ENCODE data around the gene TLCD1.
"Not testable (repeated sequence)": the region's sequence is repeated elsewhere in the genome, so short reads cannot be mapped to it uniquely, and the experiment has no call there.

The TLCD1 gene

DNA sequence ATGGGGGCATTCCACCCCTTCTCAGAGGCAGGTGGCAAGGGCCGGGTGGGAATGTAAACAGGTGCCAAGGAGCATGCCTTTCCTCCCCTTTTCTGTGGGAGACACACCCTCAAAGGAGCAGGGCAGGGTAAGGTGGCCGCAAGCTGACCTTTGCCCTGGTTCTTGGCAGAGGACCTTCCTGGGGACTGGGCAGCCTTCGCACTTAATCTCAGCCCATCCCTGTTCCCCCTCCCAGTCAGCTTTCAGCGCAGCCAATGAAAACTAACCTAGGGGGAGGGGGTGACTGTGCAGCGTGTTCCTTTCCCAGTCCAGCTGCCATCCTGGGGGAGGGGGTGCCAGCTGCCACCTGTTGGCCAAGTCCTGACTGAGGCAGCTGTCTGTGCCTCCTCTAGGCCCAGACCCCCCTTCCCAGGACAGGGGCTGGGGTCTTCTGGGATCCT lies 20.6 kb upstream of the TLCD1 start:
- DNase-seq, result peak; percentile 95

DNA sequence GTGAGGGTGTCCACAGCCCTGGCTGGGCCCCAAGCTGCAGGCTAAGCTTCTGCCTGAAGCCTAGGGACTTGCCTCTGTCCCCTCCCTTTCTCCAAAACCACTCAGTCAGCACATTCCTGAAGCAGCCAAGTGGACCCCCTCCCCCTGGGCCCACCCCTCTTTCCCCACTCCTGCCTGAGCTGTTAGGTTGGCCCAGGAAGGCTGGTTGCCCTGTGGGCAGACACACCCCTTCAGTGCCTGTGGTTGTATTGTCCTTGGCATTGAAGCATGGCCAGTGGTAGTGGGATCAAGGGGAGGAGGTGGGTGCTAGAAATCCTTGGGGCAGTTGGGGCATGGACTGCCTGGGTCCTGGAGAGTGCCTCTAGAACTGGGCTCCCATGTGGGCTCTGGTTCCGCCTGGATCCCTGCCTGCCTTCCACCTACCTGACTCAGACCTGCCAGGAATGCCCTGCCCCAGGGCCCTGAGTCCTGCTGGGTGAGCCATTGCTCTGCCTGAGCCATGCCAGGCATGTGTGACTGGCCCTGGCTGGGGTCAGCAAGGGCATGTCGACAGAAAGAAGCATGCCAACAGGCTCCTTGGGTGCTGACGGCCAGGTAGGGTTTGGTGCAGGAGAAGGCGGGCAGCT lies 19.9 kb upstream of the TLCD1 start:
- DNase-seq, result no peak

DNA sequence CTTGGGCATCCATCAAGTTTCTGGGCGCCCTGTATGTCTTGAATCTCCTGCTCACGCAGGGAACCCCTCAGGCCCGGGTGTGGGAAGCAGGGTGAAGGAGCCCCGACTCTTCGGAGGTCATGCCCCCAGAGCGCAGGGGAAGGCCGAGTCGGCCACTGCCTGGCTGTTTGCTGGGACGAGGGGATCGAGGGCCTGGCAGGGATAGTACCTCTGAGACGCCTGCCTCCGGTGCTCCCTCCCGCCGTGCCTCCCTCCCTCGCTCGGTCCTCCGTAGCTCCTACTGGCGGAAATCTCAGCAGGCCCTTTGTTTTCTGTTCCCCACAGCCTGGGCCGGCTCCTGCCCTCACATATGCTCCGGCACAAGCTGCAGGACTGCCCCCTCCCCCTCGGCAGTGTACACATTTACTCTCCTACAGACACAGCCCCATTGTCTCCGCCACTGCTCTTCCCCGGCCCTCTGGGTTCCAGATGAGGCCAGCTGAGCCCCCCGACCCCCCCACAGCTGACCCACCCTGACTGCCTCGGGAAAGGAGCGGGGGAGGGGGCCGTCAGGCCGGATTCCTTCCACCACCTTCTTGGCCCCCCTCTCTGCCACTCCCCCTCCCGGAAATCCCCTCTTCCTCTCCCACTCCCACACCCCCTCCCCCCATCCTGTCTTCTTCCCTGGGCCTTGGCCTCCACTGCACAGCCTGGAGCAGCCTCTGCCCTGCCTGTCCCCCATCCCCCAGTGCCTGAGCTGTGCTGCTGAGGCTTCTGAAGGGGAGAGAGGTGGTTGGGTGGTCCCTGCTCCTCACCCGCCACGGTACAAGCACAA lies 19.1 kb upstream of the TLCD1 start:
- DNase-seq, result peak; percentile 82

DNA sequence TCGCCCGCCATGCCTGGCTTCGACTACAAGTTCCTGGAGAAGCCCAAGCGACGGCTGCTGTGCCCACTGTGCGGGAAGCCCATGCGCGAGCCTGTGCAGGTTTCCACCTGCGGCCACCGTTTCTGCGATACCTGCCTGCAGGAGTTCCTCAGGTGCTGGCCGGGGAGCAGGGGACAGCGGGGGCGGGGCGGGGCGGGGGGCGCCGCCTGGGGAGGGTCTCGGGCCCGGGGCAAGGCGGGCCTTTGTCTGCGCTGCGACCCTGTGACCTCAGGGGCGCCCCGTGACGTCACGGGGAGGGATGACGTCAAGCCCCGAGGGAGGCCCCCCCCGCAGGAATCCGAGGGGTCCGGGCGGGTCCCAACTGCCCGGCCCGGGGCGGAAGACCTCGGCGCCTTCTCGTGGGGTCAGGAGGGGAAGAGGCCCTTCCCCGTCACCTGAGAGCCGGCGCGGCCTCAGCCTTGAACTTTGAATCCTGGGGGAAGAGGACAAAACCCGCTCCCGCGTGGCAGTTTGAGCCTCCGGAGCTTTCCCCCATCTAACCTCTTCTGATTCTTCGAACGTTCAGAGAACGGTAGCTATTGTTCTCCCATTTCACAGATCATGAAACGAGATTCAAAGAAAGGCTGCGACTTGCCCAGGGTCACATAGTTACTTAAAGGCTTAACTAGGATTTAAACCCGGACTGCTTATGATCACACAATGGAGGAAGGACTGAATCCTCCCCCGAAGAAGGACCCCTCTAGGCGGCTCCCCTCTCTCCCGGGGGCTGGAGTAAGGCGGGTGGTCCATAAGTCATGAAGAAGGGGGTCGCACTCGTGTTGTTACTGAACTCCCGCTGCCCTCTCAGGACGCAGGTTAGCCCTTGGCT lies 18.3 kb upstream of the TLCD1 start:
- peak; percentile 77 for DNase-seq

DNA sequence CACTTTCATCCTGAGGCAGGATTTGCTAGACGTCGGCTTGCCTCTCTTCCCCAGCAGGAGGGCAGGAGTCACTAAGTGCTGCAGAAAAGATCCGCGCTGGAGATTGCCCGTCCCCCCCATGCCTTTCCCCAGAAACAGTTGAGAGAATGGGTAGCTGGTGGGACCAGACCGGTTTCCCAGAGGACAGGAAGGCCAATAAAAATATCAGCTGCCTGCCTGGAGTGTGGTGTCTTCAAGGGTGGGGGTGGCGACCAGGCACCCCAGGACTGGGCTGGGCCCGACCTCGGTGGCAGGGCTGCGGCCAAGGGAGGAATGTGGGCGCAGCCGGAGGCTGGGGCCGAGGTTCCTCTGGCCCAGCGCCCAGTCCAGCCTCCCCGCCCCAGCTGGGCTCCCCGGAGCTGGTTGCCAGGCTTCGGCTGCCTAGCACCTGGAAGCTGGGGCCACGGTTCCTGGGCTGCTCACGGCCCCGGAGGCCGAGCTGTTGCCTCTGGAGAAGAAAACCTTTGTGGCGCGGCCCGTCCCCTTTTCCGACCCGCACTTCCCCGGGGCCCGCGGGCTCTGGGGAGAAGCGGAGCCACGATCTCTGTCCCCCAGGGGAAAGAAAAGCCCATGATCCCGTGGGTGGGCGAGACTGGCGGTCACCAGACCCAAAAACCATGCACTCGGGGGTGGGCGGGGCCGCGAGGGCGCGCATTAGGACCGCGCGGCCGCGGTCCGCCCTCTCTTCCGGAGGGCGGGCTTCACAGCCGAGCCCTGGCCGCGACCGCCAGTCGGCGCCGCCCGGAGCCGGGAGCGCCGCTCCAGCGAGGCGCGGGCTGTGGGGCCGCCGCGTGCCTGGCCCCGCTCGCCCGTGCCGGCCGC lies 17.4 kb upstream of the TLCD1 start, which contains the start of gene TRAF4:
Gene TRAF4 (plus strand): TSS at position 769 of the 861 bp plus-strand sequence. CDS start 102 bp downstream, outside the sequence.
- DNase-seq, result peak; percentile 94

DNA sequence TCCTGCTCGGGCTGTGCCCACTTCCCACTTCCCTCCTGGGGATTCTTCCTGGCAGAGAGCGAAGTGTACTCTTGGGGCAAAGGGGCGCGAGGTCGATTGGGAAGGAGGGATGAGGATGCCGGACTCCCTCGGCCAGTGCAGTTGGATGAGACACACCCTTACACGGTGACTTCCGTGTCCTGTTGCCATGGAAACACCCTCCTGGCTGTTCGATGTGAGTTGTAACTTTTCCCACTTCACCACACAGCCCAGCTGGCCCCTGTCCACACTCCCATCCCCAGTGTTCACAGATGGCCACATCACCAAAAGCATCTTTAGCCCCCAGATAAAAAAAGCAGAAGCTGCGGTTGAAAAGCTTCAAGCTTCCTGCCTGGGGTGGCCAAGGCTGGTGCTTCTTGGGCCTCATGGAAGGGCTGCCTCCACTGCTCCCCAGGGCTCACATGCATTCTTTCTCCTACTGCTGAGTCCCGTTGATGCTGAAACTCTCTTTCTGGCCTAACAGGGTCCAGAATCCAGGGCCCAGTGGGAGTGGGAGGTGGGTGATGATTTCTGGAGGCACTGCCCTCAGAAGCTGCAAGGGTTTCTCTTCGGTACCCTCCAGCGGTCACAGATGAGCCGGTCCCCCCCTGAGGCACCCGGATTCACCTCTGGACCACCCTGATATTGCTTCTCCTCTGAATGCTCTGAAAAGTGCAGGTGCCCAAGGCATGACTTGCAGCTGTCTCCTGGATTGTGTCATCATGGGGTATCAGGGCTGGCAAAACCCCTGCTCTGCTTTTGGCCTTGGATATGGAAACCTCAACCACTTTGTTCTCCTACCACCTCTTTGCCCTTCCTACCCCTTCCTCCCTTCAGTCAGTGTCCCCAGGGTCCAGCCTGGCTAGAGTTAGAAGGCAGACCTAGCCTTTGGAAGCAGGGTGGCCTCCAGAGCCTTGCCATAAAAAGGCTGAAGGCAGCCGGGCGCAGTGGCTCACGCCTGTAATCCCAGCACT lies 15.6 kb upstream of the TLCD1 start:
- no peak for DNase-seq

DNA sequence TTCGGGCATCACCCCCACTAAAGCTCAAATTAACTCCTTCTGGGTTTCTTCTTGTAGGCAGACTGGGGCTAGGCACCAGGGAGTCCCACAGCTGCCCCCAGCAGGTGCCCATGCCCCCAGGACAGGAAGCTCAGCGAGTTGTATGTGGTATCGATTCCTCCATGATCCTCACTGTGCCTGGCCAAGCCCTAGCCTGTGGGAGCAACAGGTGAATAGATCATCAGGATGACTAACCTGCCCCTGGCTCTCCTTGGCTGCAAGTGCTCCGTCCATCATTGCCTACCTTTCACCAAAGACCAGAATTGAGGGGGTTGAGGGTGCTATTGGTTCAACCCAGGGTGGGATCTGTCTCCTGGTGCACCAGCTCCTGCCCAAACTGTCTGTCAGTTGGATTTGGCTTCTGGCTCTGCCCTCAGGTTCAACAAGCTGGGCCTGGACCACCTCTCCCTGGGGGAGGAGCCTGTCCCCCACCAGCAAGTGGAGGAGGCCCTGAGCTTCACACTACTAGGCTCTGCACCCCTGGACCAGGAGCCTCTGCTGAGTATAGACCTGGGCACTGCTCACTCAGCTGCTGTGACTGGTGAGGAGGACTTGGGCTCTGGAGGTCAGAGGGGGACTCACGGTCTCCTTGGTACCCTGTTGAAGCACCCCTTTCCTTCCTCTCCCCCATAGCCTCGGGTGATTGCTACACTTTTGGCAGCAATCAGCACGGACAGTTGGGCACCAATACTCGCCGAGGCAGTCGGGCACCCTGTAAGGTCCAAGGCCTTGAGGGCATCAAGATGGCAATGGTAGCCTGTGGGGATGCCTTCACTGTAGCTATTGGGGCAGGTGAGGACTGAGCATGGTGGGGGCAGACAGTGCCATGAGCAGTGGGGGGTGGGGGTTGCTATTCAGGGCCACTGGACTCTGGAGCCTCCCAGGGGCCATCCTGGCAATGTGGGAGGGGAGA lies 14.6 kb upstream of the TLCD1 start:
- DNase-seq, result no peak

DNA sequence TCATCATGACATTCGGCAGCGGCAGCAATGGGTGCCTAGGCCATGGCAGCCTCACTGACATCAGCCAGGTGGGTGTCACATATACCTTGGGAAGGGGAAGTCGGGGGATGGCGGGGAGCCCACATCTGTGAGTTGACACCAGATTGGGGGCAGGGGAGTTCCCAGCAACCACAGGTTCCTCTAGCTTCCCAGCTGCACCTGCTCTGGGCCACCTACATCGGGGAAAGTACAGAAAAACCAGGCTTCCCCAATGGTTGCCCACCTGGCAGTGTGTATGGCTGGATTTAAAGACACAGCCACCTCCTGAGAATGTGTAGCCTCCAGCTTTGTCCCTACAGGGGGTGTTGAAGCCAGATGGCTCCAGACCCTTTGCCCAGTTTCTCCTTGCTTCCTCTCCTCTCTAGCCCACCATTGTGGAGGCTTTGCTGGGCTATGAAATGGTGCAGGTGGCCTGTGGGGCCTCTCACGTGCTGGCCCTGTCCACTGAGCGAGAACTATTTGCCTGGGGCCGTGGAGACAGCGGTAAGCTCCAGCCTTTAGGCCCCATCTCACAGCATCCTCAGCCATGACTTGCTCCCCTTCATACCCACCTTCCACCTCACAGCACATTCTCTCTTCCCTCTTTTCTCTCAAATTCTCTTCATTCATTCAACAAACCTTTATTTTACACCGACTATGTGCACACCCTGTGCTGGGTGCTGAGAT lies 12.8 kb upstream of the TLCD1 start:
- no peak for DNase-seq

DNA sequence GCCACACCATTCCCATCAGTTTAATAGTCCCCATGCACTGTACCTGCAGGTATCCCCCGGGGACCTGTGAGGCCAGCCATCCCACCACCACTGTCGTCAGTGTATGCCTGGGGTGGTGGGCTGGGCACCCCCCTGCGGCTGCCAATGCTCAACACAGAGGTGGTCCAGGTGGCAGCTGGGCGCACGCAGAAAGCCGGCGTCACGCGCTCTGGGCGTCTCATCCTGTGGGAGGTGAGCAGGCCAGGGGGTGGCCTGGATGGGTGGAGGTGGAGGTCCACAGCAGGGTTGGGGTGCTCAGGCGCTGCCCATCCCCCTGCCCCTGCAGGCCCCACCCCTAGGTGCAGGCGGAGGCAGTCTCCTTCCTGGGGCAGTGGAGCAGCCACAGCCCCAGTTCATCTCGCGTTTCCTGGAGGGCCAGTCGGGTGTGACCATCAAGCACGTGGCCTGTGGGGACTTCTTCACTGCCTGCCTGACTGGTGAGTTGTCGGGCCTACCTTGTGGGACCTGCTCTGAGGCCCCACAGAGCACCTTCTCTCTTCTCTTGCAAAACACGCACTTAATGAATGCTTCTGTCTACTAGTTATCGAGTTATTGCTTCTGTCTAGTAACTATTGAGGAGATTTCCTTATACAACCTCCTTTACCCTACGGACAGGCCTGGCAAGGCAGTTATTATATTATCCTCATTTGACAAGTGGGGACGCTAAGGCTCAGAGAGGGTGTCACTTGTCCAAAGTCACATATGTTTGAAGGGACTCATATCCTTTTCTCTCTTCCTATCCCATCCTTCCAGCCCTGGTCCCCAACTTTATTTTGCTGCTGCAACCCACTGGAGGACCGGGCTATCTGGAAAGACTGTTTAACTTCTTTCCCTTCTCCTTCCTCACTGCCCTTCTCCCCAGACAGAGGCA lies 12.0 kb upstream of the TLCD1 start:
- DNase-seq, result no peak

DNA sequence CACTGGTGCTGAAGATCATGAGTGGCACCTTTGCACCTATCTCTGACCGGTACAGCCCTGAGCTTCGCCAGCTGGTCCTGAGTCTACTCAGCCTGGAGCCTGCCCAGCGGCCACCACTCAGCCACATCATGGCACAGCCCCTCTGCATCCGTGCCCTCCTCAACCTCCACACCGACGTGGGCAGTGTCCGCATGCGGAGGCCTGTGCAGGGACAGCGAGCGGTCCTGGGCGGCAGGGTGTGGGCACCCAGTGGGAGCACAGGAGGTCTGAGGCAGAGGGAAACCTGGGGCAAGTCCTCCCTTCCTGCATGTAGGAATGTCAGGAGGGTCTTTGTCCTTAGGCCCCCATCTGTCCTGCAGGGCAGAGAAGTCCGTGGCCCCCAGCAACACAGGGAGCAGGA lies 11.3 kb upstream of the TLCD1 start:
- DNase-seq, result no peak

DNA sequence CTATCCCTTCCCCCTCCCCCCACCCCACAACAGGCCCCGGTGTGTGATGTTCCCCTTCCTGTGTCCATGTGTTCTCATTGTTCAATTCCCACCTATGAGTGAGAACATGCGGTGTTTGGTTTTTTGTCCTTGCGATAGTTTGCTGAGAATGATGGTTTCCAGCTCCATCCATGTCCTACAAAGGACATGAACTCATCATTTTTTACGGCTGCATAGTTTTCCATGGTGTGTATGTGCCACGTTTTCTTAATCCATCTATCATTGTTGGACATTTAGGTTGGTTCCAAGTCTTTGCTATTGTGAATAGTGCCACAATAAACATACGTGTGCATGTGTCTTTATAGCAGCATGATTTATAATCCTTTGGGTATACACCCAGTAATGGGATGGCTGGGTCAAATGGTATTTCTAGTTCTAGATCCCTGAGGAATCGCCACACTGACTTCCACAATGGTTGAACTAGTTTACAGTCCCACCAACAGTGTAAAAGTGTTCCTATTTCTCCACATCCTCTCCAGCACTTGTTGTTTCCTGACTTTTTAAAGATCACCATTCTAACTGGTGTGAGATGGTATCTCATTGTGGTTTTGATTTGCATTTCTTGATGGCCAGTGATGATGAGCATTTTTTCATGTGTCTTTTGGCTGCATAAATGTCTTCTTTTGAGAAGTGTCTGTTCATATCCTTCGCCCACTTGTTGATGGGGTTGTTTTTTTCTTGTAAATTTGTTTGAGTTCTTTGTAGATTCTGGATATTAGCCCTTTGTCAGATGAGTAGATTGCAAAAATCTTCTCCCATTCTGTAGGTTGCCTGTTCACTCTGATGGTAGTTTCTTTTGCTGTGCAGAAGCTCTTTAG lies 10.1 kb upstream of the TLCD1 start:
- not testable (repeated sequence) for DNase-seq

DNA sequence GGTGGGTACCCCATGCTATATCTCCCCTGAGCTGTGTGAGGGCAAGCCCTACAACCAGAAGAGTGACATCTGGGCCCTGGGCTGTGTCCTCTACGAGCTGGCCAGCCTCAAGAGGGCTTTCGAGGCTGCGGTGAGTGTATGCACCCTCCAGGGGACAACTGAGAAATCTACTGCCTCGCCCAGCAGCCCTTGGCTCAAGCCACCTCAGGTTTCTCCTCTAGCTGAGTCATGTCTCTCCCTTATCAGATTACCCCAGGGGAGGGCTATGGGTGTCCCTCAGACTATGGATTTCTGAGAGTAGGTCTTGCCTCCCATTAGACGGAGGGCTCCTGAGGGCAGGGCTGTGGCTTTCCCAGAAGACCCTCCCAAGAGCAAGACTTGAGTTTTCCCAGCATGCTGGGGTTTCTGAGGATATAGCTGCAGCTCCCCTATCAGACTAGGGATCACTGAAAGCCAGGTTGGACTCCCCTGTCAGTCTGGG lies 9.2 kb upstream of the TLCD1 start:
- DNase-seq, result no peak

DNA sequence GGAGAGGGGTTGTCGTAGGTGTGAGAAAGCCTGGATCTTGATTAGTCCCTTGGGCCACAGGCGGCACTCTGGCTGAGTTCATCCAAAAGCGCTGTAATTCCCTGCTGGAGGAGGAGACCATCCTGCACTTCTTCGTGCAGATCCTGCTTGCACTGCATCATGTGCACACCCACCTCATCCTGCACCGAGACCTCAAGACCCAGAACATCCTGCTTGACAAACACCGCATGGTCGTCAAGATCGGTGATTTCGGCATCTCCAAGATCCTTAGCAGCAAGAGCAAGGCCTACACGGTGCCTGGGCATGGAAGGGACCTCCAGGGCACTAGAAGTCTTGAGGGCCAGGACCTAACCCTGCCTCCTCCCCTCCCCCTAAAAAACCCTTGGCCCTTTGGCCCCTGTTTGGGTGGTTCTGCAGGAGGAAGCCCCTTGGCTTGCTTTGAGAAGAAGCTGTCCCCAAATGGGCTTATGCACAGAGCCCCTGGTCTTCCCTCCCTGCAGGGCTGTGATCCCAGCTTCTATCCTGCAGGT lies 8.7 kb upstream of the TLCD1 start:
- DNase-seq, result no peak

DNA sequence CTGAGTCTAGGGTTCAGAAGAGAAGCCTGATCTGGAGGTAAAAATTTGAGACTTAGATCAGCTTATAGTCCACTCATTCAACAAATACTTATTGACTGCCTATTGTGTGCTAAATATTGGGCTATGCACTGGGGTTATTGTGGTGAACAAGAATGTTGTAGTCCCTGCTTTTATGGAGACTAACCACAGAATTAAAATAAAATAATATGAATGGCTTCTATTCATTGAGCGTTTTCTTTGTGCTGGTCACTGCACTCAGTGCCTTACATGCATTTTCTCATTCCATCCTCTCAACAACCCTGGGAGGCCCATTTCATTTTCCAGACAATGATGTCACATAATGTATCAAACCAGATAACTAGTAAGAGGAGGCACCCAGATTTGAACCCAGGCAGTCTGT lies 7.3 kb upstream of the TLCD1 start:
- no peak for DNase-seq

DNA sequence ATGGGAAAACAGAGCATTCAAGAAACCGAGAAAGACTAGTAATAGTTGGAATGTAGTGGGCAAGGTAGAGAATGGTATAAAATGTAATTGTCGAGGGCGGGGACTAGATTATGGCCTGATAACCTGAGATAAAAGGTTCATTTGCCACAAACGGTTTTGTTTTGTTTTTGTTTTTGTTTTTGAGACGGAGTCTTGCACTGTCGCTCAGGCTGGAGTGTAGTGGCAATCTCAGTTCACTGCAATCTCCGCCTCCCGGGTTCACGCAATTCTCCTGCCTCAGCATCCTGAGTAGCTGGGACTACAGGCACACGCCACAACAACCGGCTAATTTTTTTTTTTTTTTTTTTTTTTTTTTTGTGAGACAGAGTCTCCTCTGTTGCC lies 3.9 kb upstream of the TLCD1 start:
- no peak for DNase-seq

DNA sequence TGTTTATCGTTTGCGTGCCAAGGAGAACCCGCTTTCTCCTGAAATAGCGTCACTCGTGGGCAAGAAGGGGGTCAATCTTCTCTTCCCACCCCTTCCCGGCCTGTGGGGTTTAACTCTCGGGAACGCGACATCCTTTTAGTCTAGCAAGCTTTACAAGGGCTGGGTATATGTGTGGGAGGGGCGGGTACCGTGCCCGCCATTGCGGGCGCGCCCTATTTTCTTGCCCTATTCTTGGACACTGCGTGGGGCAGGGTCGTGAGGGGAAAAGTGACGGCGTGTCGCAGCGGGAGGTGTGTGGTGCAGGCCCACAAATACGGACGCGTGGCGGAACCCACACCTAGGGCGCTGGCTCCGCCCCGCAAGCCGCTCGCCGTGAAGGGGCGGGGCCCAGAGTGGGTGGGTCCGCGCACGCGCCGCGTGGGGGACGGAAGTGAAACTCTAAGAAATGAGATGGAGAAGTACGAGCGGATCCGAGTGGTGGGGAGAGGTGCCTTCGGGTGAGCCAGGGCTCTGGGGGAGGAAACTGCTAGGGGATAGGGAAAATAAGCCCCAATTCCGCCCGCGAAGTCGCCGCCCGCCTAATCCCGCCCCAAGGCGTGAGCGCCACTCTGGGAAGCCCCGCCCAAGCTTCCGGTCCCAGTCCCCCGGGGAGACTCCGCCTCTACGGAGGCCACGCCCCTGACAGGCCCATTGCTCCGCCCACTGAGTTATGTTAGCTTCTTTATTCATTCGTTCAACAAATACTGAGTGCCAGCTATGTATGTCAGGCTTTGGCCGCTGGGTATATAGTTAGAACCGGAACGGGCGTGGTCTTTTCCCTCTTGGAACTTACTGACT lies 2.5 kb upstream of the TLCD1 start, which contains the start of gene NEK8:
Gene NEK8 (plus strand): TSS at position 425 of the 837 bp plus-strand sequence. CDS start 26 bp downstream, at position 451.
- DNase-seq, result peak; percentile 98

Measured in NCI-H82 (cell line).